ENCODE results near the gene WDR93.

The WDR93 gene

GRCh38 chr15:89690276-89691218, at the start of gene WDR93, which contains the start of gene PEX11A:
Gene WDR93, plus strand, starts transcription at chr15:89690811. Its CDS starts 10,936 bp downstream, at chr15:89701747.
Gene PEX11A, minus strand, starts transcription at chr15:89690754. Its CDS starts 122 bp downstream, at chr15:89690632.
- DNase-seq (ENCODE audit: low read depth, low spot score), result no peak

GRCh38 chr15:89641053-89641452, 49.6 kb upstream of the WDR93 start:
- DNase-seq (ENCODE audit: low read depth, low spot score), result no peak

GRCh38 chr15:89642106-89642505, 48.5 kb upstream of the WDR93 start:
- DNase-seq (ENCODE audit: low read depth, low spot score), result no peak

GRCh38 chr15:89645680-89646079, 44.9 kb upstream of the WDR93 start:
- no peak for DNase-seq (ENCODE audit: low read depth, low spot score)

- DNase-seq (ENCODE audit: low read depth, low spot score), result no peak
Observed at GRCh38 chr15:89646416-89647141, 44.0 kb upstream of the WDR93 start.

- DNase-seq (ENCODE audit: low read depth, low spot score), result no peak
Observed at GRCh38 chr15:89647191-89647851, 43.3 kb upstream of the WDR93 start.

- DNase-seq (ENCODE audit: low read depth, low spot score), result no peak
Observed at GRCh38 chr15:89648106-89649012, 42.3 kb upstream of the WDR93 start.

- DNase-seq (ENCODE audit: low read depth, low spot score), result no peak
Observed at GRCh38 chr15:89649013-89649625, 41.5 kb upstream of the WDR93 start.

GRCh38 chr15:89649716-89650115, 40.9 kb upstream of the WDR93 start:
- DNase-seq (ENCODE audit: low read depth, low spot score), result no peak

- no peak for DNase-seq (ENCODE audit: low read depth, low spot score)
Observed at GRCh38 chr15:89652131-89652530, 38.5 kb upstream of the WDR93 start.

- DNase-seq (ENCODE audit: low read depth, low spot score), result no peak
Observed at GRCh38 chr15:89652666-89653065, 37.9 kb upstream of the WDR93 start.

GRCh38 chr15:89653578-89653977, 37.0 kb upstream of the WDR93 start:
- DNase-seq (ENCODE audit: low read depth, low spot score), result no peak

GRCh38 chr15:89654301-89654761, 36.3 kb upstream of the WDR93 start:
- DNase-seq (ENCODE audit: low read depth, low spot score), result no peak

- no peak for DNase-seq (ENCODE audit: low read depth, low spot score)
Observed at GRCh38 chr15:89654847-89655805, 35.5 kb upstream of the WDR93 start, which contains the start of gene KIF7. Gene KIF7, minus strand, starts transcription at chr15:89655467. Its CDS starts 2,537 bp downstream, at chr15:89652930.

GRCh38 chr15:89656116-89656815, 34.3 kb upstream of the WDR93 start:
- no peak for DNase-seq (ENCODE audit: low read depth, low spot score)

- DNase-seq (ENCODE audit: low read depth, low spot score), result no peak
Observed at GRCh38 chr15:89657686-89658200, 32.9 kb upstream of the WDR93 start.

GRCh38 chr15:89659295-89659694, 31.3 kb upstream of the WDR93 start:
- no peak for DNase-seq (ENCODE audit: low read depth, low spot score)

- DNase-seq (ENCODE audit: low read depth, low spot score), result no peak
Observed at GRCh38 chr15:89660556-89660955, 30.1 kb upstream of the WDR93 start.

Data from smooth muscle cell of the brain vasculature (primary cell).